Activated CD4-positive, CD25-positive, alpha-beta regulatory T cell treated with anti-CD3 and anti-CD28 coated beads, Interleukin-2, amount 50 U/mL, for 72 hours (primary cell): ENCODE measurements around the gene TBXAS1.
"Not testable (repeated sequence)": the region's sequence is repeated elsewhere in the genome, so short reads cannot be mapped to it uniquely, and the experiment has no call there.

Experiments
- DNase-seq: peaks from one replicate; pipeline ENCODE4 v3.0.0; 2021

TBXAS1 gene

DNA sequence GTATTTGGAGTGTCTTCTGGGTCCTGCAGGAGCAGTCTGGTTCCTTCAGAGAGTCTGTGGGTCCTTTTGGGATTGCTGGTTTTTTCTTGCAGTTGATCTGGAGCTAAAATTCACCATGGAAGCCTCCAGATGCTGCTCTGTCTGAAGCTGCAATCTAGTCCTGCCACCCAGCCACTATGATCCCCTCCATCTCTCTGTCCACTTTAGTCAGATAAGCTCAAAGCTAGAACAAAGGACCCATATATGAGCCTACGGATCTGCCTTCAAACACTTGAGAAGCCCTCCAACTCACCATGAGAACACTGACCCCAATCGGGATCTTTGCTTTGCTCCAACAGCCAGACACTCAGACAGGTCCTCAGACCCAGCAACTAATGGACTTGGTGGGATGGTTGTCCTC is 618 bp upstream of the TBXAS1 start:
- no peak for DNase-seq

DNA sequence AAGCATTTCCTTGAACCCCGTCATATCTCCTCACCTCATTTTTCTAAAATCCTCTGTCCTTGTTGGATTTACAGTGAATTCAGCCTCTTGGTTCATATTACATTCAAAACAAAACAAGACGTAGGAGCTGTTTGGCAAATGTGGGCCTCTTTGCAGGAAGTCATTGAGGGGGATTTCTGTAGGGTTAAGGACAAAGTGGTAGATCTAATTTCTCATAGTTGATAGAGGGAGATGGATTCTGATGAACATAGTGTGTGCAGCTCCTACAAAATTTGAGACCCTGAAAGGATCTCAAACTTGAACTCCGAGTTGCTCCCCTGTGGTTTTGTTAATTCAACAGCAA is 682 bp downstream of the TBXAS1 start:
- DNase-seq: no peak

DNA sequence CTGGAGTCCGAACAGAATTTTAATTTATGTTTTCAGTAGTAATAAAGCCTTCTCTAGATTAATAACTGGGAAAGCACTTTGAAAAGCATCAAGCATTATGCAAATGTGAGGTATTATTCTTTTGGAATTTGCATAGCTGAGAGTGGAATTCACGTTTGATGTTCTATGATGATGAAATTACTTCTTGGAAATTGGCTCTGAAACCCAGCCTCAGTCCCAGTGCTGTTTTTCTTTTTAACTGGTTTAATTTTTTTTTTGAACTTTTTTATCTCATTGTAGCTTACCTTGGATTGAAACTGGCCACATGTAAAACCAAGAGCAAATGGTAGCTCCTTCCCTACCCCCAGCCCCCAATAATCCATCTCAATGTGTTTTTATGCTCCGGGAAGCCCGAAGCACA is 1.2 kb downstream of the TBXAS1 start:
- no peak for DNase-seq

DNA sequence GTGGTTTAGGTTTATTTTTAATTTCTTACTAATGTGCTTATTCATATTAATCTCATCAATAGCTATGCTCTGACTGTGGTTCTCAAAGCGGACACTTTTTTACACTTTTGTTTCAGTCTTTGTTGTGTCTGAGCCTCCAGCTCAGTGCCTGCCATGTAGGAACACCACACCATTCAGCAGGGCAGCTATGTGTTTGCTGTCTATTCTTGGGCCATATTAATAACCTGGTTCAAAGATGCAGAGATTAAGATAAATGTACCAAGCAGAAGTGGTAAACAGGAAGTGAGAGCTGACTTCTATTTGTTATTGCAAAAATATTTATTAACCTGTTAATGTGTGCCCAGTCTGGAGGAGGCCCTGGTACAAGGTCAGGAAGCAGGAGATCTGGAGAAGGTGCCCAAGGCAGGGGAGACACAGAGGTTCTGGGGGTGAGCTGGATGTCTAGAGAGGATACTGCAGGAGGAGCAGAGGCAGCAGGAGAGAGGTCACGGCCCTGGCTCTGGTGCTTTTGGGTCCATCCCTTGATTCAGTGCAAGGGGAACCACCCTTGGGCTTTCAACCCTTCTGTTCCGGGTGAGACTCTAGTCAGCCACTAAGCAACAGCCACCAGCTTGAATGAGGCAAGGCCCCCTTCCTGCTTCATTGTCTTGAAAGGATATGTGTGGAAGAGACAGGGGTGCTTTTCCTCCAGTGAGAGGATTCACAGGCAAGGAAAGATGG is 1.9 kb downstream of the TBXAS1 start:
- no peak for DNase-seq

DNA sequence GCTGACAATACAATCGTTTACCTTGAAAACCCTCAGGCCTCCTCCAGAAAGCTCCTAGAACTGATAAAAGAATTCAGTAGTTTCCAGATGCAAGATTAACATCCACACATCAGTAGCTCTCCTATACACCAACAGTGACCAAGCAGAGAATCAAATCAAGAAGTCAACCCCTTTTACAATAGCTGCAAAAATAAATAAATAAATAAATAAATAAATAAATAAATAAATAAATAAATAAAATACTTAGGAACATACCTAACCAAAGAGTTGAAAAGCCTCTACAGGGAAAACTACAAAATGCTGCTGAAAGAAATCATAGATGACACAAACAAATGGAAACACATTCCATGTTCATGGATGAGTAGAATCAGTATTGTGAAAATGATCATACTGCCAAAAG is 6.8 kb downstream of the TBXAS1 start:
- not testable (repeated sequence) for DNase-seq

DNA sequence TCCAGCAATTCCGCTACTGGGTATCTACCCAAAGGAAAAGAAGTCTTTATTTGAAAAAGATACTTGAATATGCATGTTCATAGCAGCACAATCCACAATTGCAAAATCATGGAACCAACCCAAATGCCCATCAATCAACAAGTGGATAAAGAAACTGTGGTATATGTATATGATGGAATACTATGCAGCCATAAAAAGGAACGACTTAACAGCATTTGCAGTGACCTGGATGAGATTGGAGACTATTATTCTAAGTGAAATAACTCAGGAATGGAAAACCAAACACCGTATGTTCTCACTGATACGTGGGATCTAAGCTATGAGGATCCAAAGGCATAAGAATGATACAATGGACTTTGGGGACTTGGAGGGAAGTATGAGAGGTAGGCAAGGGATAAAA is 8.2 kb downstream of the TBXAS1 start:
- not testable (repeated sequence) for DNase-seq

DNA sequence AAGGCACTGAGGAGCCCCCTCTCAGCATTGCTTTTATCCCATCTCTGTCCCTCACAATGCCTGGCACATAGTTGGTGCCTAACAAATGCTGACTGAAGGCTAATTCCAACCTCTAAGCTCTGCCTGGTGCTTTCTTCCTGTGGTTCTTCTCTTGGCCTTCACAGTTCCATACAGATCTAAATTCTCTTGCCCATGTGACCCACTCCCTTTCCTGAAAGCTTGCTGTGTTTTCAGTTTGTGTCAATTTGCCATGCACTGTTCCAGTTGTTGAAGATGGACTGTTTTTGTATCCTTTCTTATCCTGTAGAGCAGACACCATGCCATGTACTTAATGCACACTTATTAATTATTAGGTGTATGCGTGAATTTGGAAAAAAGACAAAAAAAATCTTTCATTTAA is 9.2 kb downstream of the TBXAS1 start:
- no peak for DNase-seq

DNA sequence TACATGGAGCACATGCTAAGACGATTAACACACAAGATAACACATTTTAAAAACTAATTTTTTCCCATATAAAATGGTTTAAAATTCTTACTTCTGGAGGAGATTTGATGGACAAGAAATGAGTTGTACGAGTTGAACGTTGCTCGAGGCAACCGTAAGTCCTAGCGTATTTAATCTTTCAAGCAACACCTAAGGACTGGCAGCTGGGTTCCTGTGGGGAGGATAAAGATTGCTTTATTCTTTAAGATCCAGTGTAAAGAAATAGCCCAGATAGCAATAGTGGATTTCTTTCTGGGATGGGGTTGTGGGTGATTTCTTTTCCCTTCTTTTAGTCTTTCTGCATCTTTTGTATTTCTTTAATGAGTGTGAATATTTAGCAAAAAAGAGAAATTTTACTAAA is 9.8 kb downstream of the TBXAS1 start:
- DNase-seq: no peak

DNA sequence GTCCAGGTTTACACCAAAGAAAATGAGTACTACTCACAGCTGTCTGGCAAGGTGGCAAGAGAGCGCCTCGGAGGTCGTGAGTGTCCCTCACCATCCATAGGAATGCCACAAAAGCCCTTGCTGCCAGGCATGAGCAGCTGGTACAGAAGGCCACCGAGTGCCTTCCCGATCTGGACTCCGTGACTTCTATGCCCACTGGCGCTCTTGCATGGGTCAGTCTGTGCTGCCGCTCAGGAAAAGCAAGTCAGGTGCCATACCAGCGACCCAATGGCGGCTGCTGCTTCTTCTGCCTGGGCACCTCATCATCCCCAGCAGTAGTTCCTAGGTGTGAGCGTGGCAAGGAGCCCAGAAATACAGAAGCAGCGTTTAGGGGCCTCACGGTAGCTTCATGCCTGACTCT is 11.7 kb downstream of the TBXAS1 start:
- no peak for DNase-seq

DNA sequence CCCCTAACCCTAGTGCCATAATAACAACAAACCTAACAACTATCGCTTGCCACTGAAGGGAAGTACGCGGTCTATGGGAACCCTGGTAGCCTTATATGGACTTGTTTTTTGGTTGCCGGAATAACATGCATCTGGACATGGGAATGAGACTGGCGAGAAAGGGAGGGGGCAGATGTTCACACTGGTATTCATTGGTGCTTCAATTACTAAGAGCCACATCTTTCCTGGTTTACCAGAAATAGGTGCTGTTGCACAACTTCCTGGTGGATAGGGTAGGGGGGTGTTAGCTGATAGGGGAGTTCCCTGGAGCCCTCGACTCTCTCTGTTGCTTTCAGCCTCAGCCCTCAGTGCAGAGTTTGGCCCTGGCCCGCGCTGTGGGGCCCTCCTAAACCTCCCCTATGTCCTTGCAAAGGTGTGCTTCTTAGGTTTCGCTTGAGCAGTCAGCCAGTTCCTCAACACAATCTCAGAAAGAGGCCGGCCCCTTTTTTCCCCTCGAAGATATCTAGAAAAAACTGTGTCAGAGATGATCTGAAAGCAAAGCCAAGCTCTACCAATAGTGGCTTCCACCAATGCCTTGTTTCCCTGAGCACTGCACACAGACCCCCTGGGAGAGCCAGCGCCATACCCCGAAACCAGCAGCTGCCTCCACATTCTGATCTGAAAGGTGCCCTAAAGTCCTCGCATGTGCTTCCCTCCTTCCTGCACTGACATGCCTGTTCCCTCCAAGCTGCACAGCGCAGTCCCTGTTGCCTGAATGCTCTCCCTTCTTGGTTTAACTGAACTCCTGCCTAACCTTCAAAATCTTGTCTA is 13.5 kb downstream of the TBXAS1 start:
- DNase-seq: no peak

DNA sequence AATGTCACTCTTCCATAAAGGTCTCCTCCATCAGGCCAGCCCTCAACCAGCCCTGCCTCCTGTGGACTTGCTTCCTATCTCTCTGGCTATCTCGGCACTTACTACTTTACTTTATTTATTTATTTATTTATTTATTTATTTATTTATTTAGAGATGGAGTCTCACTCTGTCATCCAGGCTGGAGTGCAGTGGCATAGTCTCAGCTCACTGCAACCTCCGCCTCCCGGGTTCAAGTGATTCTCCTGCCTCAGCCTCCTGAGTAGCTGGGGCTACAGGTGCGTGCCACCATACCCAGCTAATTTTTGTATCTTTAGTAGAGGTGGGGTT is 14.1 kb downstream of the TBXAS1 start:
- DNase-seq: not testable (repeated sequence)

DNA sequence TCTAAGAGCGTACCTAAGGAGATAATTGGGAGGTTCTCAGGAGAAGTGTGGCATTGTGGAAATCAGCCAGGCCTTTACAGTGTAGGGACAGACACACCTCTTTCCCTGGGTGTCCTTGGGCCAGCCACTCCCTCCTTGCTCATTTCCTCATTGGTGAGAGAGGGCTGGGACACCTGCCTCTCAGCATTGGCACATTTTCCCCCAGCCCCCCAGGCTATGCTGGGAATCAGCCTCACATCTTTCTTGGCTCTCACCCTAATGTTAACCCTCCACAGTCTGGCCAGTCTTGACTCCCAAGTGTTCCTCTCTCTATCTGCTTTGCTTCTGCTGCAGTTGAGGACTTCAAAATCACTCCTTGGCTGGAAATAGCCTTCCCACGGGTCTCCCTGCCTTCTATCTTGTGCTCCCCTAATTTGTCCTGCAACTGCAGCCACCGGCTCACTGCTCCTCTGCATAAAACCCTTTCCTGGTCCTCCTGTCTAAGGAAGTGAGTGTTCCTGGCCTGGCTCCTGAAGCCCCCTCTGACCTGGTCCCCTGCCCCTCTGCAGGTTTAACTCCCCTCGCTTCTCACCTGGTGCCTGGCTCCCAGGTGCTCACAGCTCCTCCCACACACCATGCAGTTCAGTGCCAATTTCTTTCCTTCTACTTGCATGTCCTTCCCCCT is 15.8 kb downstream of the TBXAS1 start:
- no peak for DNase-seq

DNA sequence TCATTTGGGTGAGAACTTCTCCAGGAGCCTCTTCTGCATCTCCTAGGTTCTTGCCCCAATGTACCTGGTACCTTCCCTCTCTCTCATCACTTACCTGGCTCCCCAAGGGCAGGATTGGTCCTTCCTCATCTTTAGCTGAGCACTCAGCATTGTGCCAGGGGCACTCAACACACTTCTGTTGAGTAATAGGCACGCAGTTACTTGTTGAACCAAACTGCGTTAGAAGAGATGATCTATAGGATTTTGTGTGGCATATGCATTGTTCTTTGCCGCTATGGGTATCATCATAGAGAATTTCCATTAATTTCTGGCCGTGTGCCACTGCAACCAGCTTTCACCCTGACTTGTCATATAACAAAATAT is 16.4 kb downstream of the TBXAS1 start:
- DNase-seq: no peak

DNA sequence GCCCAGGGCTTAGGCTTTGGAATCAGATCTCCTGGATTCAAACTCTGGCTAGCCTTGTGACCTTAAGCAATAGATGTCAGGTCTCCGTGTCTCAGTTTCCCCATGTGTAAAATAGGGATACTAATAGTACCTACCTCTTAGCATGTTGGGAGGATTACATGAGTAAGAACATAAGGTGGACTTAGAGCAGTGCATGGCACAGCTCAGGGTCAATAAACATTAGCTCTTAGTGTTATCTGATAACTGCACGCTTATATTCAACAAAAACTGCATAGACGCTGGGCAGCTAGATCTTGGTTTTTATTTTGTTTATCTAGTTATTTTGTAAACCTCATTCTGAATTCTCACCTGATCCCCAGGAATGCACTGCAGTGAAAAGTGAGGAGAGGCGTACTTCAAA is 17.2 kb downstream of the TBXAS1 start:
- no peak for DNase-seq

DNA sequence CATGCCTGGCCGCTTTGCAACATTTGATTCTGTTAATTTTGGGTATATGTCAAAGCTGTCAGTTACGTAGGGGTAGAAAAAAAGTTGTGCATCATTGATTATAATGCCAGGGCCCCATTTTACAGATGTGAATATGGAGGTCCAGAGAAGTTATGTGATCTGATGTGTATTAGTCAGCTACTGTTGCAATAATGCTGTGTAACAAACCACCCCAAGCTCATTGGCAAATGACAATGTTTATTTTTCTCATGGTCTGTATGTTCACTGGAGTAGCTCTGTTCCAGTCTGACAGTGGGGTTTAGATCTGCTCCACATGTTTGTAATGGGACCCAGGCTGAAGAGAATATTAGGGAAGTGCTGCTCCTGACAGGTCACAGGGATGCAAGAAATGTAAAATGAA is 19.2 kb downstream of the TBXAS1 start:
- no peak for DNase-seq

DNA sequence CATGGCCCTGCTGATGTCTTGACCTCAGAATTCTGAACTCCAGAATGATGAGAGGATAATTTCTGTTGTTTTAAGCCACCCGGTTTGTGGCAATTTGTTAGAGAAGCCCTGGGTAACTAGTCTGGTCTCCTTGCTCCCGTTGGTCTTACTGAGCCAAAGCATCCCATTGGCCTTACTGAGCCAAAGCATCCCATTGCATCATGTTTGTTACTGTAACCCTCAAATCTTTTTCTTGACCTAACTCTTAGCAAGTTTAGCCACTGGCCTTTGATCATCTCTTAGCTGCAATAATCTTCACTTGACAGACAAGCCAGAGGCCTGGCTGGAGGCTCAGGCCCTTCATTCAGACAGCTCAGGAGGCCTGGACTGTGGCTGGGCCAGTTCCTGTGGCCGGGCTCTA is 21.8 kb downstream of the TBXAS1 start:
- DNase-seq: no peak

DNA sequence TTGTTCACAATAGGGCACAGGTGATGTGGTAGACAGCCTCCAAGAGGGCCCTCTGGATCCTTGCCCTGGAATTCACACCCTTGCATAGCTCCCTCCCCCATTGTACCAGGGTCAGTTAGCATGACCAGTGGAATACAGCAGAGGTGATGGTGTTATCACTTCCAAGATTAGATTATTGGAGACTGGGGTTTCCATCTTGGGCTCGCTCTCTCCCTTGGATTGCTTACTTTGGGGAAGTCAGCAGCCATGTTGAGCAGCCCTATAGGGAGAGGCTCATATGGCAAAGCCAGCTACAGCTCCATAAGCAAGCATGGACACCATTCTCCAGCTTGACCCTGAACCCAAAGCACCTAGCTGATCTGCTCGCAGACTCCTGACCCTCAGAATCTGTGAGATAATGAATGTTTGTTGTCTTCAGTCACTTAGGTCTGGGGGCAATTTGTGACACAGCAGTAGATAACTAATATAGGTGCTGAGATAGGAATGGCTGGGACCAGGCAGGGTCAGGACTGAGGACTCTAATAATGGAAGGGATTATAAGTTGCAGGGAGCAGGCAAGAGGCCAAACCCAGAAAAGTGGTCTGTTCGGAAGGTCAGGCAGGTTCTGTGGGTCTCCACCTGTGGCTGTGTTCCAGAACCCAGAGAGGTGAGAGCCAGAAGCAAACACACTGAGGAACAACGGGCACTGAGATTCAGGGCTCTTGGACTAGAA is 22.9 kb downstream of the TBXAS1 start:
- no peak for DNase-seq

DNA sequence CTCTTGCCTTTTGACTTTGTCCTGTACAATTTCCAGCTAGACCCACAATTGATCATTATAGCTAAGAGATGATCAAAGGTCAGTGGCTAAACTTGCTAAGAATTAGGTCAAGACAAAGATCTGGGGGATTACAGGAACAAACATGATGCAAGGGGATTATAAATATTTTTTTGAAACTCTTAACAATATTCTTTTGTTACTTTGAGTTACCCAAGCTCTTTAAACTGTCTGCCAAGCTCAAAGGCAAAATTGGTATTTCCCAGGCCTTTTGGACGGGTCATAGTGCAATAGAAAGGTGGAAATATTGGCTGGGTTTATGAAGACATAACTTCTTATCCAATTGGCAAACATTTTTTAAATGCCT is 23.4 kb downstream of the TBXAS1 start:
- DNase-seq: no peak

DNA sequence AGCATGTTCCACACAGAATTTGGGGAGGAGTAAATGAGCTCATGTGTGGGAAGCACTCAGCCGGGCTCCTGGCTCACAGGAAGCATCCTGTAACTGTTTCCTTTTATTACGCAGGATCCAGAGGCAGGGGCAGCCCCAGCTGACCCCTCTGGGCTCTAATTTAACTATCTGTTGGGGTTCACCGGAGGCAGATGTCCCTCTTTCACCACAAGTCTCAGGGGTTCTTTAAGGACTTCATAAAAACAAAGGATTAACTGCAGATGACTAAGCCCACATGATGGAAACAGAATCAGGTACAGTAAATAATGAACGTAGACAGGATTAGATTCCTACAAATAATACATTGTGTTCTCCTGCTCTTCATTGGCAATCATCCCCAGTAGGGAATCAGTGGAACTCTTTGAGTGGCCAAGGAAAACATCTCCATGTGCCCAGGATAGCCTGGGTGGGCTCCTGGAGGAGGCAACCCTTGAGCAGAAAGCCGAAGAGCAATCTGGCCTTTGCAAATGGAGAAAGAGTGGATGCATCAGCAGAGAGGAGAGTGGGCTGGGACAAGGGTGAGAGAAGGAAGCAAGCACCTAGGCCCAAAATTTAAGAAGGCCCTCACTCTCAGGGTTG is 24.6 kb downstream of the TBXAS1 start:
- DNase-seq: no peak

DNA sequence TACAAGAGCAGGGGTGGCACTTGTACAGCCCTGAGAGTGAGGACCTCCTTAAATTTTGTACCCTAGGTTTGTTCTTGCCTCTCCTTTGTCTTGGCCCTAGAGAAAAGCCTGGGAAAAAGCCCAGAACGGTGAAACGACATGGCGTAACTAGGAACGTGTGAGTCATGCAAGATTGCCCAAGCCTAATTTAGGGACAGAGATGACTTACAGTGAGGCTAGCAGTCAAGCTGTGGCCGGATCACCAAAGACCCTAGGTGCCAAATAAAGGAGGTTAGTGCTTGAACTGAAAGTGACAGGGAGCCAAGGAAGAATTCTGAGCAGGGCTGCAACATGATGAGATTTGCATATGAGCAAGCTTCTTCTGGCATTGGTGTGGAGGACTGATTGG is 25.1 kb downstream of the TBXAS1 start:
- no peak for DNase-seq

DNA sequence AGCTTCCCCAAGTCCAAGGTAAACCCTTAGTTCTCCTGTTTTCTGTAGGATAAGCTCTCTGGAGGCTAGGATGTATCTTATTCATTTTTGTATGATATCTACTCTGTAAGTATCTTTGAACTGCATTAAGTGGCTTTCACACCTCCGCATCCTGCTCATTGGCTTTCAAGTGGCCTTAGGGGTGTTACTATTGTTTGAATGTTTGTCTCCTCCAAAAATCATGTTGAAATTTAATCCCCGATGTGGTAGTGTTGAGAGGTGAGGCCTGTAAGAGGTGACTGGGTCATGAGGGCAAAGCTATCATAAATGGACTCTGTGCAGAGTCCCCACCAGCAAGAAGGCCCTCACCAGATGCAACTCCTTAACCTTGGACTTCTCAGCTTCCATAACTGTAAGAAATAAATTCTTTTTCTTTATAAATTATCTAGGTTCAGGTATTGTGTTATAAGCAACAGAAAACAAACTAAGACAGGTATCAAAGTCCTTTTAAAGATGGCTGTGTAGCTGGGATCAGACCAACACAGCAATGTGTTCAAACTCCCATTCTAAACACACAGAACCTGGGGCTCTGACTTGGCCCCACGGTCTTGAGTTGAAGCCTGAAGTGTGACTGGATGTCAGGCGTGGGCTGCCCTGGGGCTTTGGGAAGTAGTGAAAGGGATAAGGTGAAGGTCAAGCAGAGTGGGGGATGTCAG is 25.9 kb downstream of the TBXAS1 start:
- no peak for DNase-seq

DNA sequence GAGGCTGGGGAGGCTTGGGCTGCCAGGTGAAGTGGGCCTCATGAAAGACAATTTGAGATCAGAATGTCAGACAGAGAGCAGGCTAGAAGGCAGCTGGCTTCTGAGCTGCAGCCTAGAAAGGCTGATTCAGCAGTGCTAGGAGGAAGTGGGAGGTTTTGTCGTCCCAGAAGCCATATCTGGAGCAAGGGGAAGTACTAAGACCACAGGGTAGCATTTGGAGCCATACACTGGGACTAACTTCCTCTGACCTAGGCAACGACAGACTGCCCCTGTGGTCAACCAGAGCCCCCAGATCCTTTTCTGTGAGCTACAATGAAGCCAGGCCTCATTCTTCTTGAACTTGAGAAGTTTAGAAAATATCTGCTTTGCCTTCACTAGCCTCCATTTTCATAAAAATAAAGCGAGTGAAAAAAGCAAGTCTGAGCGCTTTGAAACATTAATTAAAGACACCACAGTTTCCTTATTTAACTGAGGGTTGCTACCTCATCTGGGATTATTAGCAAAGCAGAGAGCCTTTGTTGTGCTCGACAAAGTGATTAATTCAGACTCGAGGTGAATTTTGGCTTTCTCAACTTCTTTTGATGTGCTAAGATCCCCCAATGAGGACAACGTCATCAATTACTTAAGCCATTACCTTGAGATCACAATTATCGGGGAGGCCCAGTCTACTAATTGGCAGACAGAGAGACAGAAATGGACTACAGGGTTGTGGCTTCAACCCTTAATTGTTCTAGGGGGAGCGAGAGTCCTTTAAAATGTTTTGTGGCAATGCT is 26.6 kb downstream of the TBXAS1 start:
- no peak for DNase-seq
